Stimulated activated CD4-positive, alpha-beta T cell treated with anti-CD3 and anti-CD28 coated beads, Interleukin-15, amount 100 ng/mL, for 1 hour (primary cell): Measurements from ENCODE around the gene KRR1.
A peak's percentile ranks its signal among the peaks of the same experiment; 100 is the strongest.
"Not testable (repeated sequence)": the region's sequence is repeated elsewhere in the genome, so short reads cannot be mapped to it uniquely, and the experiment has no call there.

Source experiments
- DNase-seq, 2 donors: peaks; one replicate each; pipeline ENCODE4 v3.0.0-alpha.2; 2020; ENCODE audit warnings: low read depth in 1 of 2, low spot score in 1 of 2

Gene KRR1

DNA sequence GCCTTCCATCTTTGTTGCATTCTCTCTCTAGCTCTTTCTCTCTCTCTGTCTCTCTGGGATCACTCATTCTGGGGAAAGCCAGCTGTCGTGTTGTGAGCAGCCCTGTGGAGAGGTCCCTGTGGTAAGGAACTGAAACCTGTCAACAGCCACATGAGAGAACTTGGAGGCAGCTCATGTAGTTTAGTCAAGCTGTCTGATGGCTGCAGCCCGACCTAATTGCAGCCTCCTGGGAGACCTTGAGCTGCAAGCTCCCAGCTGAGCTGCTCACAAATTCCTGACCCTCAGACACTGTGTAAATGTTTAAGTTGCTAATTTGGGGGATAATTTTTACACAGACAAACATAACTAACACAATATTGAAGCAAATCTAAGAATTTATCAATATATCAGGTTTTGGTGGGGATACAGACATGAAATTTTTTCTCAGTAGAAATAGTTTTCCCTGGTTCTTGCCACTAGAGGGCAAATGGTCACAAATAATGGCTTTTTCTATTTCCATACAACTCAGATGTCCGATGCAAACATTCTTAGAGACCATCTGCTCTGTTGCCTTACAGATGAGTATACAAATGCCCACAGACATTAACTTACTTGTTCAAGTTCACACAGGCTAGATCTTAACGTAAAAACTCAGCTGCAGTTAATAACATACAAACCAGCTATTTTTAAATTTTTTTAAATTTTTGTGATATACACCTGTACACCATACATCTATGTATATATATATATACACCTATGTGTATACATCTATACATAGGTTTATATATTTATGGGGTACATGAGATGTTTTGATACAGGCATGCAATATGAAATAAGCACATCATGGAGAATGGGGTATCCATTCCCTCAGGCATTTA lies 15.5 kb upstream of the KRR1 start:
- no peak for DNase-seq

DNA sequence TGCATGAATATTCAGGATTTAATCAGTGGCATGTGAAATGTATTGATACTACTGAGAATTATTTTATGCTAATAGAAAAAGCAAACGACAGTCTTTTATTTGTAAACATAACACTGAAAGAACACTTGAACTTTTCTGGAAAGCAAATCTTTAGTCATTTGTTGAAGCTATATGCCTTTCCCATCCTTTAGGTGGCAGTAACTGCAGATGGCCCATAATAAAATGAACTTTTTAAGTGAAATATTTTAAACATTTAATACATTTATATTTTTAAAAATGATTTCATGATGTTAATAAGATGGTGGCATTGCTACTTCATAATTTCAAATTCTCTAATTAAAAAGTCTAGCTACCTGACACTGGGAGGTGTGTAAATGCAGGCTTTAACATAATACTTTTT lies 13.9 kb upstream of the KRR1 start:
- DNase-seq: no peak

DNA sequence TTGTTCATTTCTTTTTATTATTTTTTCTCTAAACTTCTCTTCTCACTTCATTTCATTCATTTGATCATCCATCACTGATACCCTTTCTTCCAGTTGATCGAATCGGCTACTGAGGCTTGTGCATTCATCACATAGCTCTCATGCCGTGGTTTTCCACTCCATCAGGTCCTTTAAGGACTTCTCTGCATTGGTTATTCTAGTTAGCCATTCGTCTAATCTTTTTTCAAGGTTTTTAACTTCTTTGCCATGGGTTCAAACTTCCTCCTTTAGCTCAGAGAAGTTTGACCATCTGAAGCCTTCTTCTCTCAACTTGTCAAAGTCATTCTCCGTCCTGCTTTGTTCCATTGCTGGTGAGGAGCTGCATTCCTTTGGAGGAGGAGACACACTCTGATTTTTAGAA lies 10.7 kb upstream of the KRR1 start:
- not testable (repeated sequence) for DNase-seq

DNA sequence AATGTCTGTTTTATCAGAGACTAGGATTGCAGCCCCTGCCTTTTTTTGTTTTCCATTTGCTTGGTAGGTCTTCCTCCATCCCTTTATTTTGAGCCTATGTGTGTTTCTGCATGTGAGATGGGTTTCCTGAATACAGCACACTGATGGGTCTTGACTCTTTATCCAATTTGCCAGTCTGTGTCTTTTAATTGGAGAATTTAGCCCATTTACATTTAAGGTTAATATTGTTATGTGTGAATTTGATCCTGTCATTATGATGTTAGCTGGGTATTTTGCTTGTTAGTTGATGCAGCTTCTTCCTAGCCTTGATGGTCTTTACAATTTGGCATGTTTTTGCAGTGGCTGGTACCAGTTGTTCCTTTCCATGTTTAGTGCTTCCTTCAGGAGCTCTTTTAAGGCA lies 9.8 kb upstream of the KRR1 start:
- DNase-seq: not testable (repeated sequence)

DNA sequence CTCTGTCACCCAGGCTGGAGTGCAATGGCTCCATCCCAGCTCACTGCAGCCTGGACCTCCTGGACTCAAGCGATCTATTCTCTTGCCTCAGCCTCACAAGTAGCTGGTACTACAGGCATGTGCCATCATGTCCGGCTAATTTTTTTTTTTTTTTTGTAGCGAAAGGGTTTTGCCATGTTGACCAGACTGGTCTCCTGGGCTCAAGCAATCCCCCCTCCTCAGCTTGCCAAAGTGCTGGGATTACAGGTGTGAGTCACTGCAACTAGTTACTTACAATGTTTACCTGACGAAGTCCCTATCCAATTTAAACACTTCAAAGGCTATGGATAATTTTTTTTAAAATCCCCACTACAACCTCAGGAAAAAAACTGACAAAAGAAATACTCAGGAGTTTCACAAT lies 1.8 kb downstream of the KRR1 start:
- DNase-seq: no peak

DNA sequence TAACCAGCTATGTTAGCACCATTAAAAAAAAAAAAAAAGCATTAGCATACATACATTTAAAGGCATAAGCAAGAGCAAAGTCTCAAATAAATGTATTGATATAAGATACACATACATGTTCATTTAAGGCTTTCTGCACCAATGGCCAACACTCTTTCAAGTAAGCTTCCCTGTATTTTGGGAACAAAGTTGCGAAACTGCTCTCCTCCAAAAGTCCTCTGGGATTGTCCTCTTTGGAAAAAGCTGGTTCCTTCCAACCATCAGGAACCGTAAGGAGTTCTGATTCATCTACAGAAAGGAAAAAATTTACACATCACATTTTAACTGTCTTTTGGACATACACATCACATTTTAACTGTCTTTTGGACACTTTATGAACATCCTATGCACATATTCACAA lies 3.2 kb downstream of the KRR1 start:
- DNase-seq: no peak

DNA sequence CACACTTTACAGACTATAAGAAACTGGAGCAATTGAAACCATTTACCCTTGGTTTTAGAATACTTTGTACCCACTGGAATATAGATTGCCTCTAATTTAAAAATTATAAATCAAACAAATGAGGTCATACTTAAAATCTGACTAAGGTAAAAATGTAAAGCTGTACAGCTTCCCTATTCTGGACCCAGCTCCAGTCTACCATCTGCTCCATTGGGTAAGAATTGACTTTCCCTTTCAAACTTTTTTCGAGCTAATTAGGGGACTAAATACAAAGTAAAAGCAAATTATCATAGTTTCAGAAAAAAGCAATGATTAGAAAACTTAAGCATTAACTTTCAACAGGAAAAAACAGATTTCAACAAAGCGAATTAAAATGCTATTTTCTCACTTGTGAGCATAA lies 4.3 kb downstream of the KRR1 start:
- no peak for DNase-seq

DNA sequence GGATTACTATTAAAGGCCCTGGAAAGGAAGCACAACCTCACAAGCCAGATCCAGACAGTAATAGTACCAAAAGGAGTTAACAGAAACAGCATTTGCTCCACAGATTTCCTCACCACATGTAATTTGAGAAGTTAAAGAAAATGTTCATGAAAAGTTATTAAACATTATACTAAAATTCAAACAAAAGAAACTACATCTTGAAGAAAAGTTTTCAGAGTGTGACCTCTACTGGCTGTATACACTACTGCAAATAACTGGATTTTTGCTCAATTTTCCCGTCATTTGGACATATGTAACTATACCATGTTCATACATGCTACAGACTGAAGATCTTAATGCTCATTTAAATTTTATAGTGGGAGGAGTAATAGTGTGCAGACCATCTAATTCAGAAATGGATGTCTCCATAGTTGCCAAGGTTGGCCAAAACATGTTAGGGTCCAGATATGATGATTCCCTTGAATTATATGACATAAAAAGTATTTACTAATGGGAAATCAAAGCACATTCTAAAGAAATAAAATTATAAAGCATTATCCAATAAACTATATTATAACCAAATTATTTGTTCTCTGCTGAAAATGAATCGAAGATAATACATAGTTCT lies 5.6 kb downstream of the KRR1 start:
- no peak for DNase-seq

DNA sequence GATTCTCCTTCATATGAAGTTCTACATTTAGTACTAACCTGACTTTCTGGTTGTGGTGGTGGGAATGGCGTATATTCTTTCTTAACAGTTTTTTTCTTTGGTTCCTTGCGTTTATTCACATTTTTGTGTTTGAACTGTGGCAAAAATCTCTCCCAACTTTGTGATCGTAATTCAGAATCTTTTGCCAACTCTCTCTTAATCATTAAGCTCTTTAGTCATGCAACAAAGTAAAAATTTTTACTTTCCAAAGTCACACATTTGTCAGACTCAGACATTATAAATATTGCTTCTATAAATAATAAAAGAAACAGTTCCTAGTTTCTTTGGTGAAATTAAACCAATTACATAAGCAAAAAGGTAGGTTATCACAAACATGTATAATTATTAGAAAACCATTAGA lies 7.5 kb downstream of the KRR1 start:
- no peak for DNase-seq

DNA sequence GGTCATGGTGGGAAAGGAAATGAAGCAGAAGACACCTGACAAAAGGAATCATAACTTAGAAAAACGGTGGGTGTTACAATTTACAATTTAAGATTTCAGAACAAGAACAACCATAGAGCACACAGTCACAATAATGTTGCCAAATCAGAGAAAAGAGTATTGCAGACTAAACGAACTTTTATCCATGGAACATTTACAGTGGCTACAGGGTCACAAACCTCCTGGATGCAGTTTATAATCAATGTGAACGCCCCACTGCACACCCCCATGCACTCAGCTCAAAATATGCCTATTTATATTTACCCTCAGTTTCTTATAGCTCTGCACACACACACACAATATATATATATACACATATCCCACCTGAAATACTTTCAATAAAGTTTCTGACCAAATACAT lies 8.0 kb downstream of the KRR1 start:
- no peak for DNase-seq

DNA sequence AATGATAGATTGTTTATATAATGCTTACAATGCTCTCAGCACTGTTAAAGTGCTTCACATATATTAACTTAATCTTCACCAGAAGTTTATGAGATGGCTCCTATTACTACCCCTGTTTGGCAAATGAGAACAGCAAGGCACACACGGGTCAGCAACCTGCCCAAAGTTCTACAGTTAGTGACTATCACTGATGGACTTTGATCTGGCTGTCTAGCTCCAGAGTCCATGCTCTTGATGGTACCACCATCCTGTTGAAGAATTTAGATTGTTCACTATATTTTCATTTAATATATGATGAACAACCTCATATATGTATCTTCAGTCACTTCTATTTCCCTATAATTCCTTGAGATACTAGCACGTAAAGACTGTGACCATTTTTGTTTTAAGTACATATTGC lies 20.2 kb downstream of the KRR1 start:
- no peak for DNase-seq

DNA sequence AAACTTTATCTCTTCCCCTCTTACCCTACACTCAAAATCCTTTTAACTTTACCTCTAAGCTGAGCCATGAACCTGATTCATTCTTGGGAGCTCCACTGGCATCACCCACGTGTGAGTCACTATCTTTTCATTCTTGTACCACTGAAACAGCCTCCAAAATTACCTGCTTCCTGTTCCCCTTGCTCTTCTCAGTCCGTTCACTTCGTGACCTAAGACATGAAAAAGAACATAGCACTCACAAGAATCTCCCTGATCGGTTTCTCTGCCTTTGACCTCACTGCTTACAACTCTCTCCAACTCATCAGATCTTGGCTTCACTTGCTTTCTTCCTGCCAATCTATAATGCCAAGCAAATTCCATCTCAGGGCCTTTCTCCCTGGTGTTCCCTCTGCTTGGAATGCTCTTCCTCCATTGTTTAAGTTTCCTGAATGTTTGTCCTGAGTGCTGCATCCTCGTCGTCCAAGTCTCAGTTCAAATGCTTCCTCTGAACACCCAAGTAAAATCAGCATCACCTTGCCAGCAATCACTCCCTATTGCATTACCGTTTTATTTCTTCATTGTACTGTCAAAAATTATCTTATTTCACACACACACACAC lies 21.7 kb downstream of the KRR1 start:
- DNase-seq: no peak

DNA sequence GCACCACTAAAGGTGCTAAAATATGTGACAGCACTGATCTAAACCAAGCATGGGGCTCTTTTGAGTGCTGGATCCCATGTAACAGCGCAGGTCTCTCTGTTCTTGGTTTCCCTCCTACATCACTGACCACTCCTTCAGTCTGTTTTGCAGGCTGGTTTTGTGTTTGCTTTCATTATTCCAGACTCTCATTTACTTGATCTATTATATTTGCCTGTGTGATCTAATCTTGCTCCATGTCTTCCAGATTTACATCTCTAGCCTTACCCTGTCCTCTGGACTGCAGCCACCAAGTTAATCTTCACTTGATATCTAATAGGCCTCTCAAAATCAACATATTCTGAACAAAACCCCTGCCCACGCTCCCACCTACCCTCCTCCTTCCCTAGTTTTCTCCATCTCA lies 22.2 kb downstream of the KRR1 start:
- no peak for DNase-seq

DNA sequence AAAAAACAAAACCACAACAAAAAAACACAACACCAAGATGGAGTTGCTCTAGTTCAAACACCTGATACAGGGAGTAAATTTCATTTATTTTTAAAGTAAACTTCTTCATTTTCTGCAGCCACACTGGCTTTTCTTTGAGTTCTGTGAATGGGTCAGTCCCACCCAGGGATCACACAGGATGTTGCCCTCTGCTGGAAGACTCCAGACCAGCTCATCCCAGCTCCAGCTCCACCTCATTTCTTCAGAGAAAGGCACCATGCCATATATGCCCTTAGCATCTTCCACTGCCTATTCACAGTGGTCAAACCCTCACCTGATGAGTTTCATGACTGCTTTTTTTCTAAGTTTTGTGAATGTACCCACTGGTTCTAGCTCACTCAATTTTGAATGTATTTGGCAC lies 22.9 kb downstream of the KRR1 start:
- no peak for DNase-seq

DNA sequence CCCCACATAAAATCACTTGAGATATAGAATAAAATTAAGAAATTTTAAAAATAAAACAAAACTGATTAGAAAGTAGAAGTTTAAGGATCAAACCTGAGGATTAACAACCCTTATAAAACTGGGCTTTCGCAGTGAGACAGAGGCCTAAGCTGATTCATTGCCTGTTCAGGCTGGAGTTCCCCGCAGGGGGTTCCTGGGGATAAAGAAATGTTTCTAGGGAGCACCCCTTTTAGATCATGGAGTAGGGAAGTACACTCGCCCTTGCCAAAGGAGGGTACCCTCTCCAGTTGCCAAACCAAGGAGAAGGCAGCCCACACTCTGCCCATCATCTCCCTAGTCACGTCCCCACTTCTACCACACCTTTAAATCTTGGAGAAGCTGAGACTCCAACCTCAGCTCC lies 24.1 kb downstream of the KRR1 start:
- no peak for DNase-seq

DNA sequence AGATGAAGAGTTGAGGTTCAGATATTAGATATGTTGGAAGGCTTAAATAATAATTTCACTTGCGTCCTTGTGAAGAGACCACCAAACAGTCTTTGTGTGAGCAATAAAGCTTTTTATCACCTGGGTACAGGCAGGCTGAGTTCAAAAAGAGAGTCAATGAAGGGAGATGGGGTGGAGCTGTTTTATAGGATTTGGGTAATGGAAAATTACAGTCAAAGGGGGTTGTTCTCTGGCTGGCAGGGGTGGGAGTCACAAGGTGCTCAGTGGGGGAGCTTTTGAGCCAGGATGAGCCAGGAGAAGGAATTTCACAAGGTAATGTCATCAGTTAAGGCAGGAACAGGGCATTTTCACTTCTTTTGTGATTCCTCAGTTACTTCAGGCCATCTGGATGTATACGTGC lies 27.0 kb downstream of the KRR1 start:
- not testable (repeated sequence) for DNase-seq

DNA sequence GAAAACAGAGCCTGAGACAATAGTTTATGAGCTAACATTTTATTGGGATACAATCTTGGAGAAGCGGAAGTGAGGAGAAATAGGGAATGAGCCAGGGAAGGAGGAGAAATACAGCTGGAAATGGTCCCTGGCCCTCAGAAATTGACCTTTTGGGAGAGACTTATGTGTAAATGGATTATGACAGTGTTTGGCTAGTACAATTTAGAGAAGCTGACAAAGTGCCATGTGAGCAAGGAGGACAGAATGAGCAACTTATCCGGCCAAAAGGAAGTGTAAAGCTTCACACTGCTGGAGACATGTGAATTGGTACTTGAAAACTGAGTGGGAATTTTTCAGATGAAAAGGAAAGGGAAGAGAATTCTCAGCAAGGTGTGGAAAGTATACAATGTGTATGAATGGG lies 28.0 kb downstream of the KRR1 start:
- DNase-seq: no peak

DNA sequence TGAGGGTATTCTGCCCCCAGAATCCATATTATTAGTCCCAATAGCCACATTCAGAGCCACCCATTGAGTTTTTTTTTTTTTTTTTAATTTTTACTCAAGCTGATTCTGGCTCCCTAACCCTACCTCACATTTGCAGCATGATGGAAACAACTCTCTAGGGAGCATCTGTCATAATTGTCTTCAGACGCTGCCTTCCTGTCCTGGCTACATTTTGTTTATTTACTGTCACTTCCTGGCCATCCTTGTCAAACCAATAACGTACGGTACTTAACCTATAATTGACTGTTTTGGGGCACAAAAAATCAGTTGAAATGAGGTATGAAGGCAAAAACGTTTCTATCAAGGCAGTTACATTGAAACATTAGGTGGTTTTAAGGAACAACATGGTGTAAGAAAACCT lies 28.8 kb downstream of the KRR1 start:
- DNase-seq: no peak

DNA sequence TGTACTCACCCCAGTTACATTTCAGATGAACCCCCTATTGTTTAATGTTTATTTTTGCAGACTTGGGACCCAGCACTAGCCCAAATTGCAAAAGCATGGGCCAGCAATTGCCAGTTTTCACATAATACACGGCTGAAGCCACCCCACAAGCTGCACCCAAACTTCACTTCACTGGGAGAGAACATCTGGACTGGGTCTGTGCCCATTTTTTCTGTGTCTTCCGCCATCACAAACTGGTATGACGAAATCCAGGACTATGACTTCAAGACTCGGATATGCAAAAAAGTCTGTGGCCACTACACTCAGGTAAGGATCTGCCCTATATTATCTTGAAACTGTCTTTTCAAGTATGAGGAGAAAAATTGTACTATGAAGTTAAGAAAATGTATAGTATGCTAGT lies 29.6 kb downstream of the KRR1 start:
- DNase-seq: no peak

DNA sequence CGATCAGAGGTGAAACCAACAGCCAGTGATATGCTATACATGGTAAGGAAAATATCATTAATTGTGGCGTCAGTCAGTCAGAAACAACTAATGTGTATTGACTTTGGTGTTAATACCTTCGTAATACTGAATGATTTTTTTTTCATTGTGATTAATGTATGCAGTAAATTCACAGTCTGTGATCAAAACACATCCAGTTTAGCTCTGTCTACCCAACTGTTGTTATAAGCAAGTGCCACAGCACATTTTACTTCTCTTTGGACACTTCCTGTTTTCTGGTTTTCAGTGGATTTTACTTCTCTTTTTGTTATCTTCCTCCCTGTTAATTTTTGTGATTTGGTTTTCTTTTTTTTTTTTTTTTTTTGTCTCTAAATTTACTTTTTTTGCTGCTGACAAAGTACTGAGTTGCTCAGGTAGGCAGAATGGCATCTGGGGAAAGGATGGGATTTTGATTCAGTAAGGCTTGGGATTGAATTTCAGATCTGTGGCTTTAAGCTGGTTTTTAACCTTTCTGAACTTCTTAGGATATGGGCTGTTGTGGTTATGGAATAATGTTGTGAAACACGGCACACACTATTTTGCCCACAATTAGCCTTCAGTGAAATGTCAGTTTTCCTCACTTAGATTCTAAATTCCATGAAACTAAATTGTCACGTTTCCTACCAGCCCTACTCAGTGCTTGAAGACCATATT lies 30.2 kb downstream of the KRR1 start:
- DNase-seq: no peak

DNA sequence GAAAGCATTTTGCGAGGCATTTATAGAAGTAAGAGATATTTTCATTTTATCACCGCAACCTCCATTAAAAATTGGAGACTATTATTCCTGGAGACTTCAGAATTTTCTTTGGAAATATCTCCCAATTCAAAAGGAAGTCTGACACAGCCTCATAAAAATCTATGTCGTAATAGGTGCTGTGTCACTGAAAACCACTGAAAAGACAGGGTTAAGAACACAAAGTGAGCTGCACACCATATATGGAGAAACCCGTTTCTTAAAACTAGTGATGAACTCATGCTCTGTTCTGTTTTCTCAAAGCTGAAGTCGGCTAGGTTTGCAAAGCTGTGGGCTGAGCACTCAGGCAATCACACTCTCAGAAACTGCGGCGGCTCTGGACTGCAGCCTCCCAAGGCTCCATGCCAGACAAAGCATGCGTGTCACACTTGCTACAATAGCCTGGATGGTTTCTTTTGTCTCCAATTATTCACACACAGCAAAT lies 30.9 kb downstream of the KRR1 start, which contains the start of gene GLIPR1:
TSS of gene GLIPR1 (plus strand) at position 287 of the 481 bp plus-strand sequence. CDS start at position 413, 126 bp downstream.
- peak; percentile 39 to 46 for DNase-seq
